Measurements from ENCODE around the gene NANS. TPM values are rescaled to one million over a fixed set of nuclear protein-coding genes. Genes with fewer than 3 reads are reported as not detected.

Gene NANS
- total and polyA plus RNA-seq, 2 of the 13 experiments (the other 11 are each of a cell fraction or from before 2014, with no cell fraction given): 86.9 to 203 TPM

DNA sequence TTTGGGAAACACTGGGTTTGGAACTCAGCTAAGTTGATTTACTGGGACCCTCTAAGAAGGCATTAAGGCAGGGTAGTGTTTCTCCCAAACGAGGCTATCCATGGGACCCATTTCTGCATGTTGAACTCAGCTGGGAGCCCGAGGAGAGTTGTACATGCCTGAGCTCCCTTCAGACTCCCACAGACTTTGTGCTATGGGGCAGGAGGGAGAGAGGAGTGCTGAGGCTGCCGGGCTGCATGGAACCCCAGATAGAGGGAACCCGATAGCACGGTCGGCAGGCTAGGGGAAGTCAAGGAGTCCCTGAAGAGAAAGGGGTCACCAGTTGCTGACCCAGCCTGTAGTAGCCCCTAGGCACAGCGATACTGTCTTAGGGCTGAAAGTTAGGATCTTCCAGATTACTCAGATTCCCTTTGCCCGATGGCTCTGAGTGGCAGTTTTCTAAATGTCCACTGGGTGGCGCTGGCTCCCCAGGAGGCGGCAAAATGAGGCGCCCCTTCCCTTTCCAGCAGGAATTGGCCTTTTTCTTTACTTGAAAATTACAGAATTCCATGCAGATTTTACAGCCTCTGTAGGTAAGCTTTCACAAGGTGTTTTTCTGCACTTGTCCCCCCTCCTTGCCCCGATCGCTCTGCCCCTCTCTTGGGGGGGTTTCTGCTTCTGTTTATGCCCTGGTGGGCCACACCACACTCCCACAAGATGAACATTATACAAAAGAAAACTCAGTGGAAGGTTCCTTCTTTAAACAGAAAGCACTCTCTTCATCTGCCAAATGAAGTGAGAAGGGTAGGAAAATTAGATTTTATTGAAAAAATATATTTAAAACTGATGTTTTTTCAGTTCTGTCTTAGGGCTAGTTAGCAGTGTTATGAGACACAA, 17.8 kb downstream of the NANS start (continued):
- TF ChIP-seq ZBTB40 (IDR thresholded peaks at IDR 0.05) (no peak), ZBTB40 (CRISPR knock-in tag; IDR thresholded peaks at IDR 0.05) (no peak), RAD51 (IDR thresholded peaks at IDR 0.05; ENCODE audit: borderline replicate concordance) (no peak), ZNF878 (CRISPR knock-in tag; IDR thresholded peaks at IDR 0.05) (no peak), ZSCAN25 (CRISPR knock-in tag; IDR thresholded peaks at IDR 0.05) (no peak), GABPA (IDR thresholded peaks at IDR 0.05; ENCODE audit: low read depth, low read length) (no peak), GABPA (CRISPR knock-in tag; IDR thresholded peaks at IDR 0.05; ENCODE audit: low read depth) (no peak), AGO1 (IDR thresholded peaks at IDR 0.05; ENCODE audit: low read depth, low read length, poor library complexity, severe bottlenecking) (no peak), ADNP (CRISPR knock-in tag; IDR thresholded peaks at IDR 0.05) (no peak), ZNF605 (CRISPR knock-in tag; IDR thresholded peaks at IDR 0.05) (no peak), SP2 (CRISPR knock-in tag; IDR thresholded peaks at IDR 0.05) (no peak), DDIT3 (CRISPR knock-in tag; IDR thresholded peaks at IDR 0.05) (no peak), ETV6 (CRISPR knock-in tag; conservative IDR thresholded peaks at IDR 0.05) (no peak), PHF5A (CRISPR knock-in tag; IDR thresholded peaks at IDR 0.05; ENCODE audit: low read depth, unreplicated experiment) (no peak), ZSCAN5A (CRISPR knock-in tag; IDR thresholded peaks at IDR 0.05; ENCODE audit: borderline replicate concordance) (no peak), SRSF4 (IDR thresholded peaks at IDR 0.05; ENCODE audit: low read depth, low read length, poor library complexity, severe bottlenecking) (no peak), CCAR2 (optimal IDR thresholded peaks at IDR 0.05; ENCODE audit: low read depth, low read length) (no peak)

Data from HepG2 (cell line).